K562 (cell line): Measurements from ENCODE around the gene TNRC6B. TPM values are rescaled to one million over a fixed set of nuclear protein-coding genes. Genes with fewer than 3 reads are reported as not detected.

Experiments used
- ATAC-seq: fragments of 200-7000 bp; cut with Tn5 transposase; 3 replicates; pipeline ENCODE4 v1.9.1; 2020; ENCODE audit warnings: moderate library complexity
- BruUV-seq: library from RNA; stranded (reverse); fragments of 400-500 nt; replicated peaks from 2 replicates; lab custom pipeline; 2021; lab: Mats Ljungman, UMichigan
- CTCF ChIA-PET: fragments of 300-600 bp; formaldehyde crosslinking; extraction: SDS; loops from one replicate; lab custom pipeline; 2021; ENCODE audit warnings: low intra/inter-chr PET ratio; lab: Yijun Ruan, JAX
- POLR2A ChIA-PET: fragments of 300-600, 350-650 bp; sonication (Branson Sonifier 250); formaldehyde crosslinking; extraction: SDS; loops from one replicate; lab custom pipeline; 2021; ENCODE audit warnings: antibody characterized with exemption, inconsistent platforms; lab: Yijun Ruan, JAX
- DNase-seq, 4 experiments: peaks; one replicate each; pipeline versions ENCODE4 v3.0.0 to v3.0.0-alpha.2; 2011 to 2018; ENCODE audit warnings: low spot score in 3 of 4, mixed read lengths in 3 of 4; ENCODE audit errors: extremely low read depth in 1 of 4
- FAIRE-seq: peaks from 2 replicates; lab custom pipeline; 2011; peaks lifted over from hg19 to GRCh38; lab: Jason Lieb, UNC
- H2AFZ ChIP-seq: 2 replicates; pipeline ENCODE4 v1.6.0; 2011; ENCODE audit warnings: low read depth, low read length, control low read depth, inconsistent platforms
- H3K27ac ChIP-seq: fragments of 200-600 bp; 3 replicates; pipeline ENCODE4 v1.8.0; 2011; ENCODE audit warnings: low read depth, mild to moderate bottlenecking, control low read depth, inconsistent platforms, low read length, moderate library complexity, mixed read lengths; ENCODE audit errors: extremely low read depth
- H3K27me3 ChIP-seq, 2 experiments: fragments of 300-600 bp in 1 of 2; 2 replicates in 1 of 2; 3 replicates in 1 of 2; pipeline versions ENCODE4 v1.6.0 to v1.8.0; 2011; ENCODE audit warnings: inconsistent platforms in 2 of 2, low read length in 2 of 2, mild to moderate bottlenecking in 1 of 2, mixed read lengths in 1 of 2, moderate library complexity in 1 of 2; ENCODE audit not compliant: control insufficient read depth in 2 of 2, insufficient read depth in 2 of 2
- H3K36me3 ChIP-seq: fragments of 300-600 bp; 3 replicates; pipeline ENCODE4 v1.8.0; 2011; ENCODE audit warnings: mild to moderate bottlenecking, low read length, inconsistent platforms; ENCODE audit not compliant: control insufficient read depth, insufficient read depth
- H3K4me1 ChIP-seq, 2 experiments: fragments of 200-600 bp in 1 of 2; replicated peaks in 1 of 2; 2 replicates in 1 of 2; 3 replicates in 1 of 2; pipeline versions ENCODE4 v1.5.1 to v1.8.0; 2011; ENCODE audit warnings: inconsistent platforms in 2 of 2, low read length in 2 of 2, mild to moderate bottlenecking in 1 of 2, mixed read lengths in 1 of 2, moderate library complexity in 1 of 2; ENCODE audit not compliant: control insufficient read depth in 2 of 2, insufficient read depth in 2 of 2
- H3K4me2 ChIP-seq: 2 replicates; pipeline ENCODE4 v1.6.1; 2011; ENCODE audit warnings: low read length, control low read depth, inconsistent platforms, mixed read lengths; ENCODE audit not compliant: insufficient read depth
- H3K4me3 ChIP-seq: fragments of 200-600 bp; sonication (generic), shearing (Covaris generic); 2 replicates; pipeline ENCODE4 v1.5.1; 2016; ENCODE audit warnings: control low read depth, inconsistent platforms
- H3K79me2 ChIP-seq: fragments of 200-600 bp; 3 replicates; pipeline ENCODE4 v1.8.0; 2011; ENCODE audit warnings: low read length, inconsistent platforms; ENCODE audit not compliant: control insufficient read depth, insufficient read depth
- H3K9ac ChIP-seq, 2 experiments: 2 replicates each; pipeline versions ENCODE4 v1.6.0 to v1.6.1; 2011; ENCODE audit warnings: low read depth in 2 of 2, low read length in 2 of 2, control low read depth in 1 of 2, inconsistent platforms in 1 of 2, mild to moderate bottlenecking in 1 of 2, mixed read lengths in 1 of 2; ENCODE audit not compliant: insufficient read depth in 1 of 2
- H3K9me1 ChIP-seq: one replicate; pipeline ENCODE4 v1.6.0; 2011; ENCODE audit warnings: inconsistent platforms, mild to moderate bottlenecking, low read length, moderate library complexity; ENCODE audit not compliant: control insufficient read depth, insufficient read depth
- H3K9me3 ChIP-seq: replicated peaks from 2 replicates; pipeline ENCODE4 v1.5.1; 2011; ENCODE audit warnings: low read depth, low read length, inconsistent platforms; ENCODE audit not compliant: control insufficient read depth, insufficient read depth
- H4K20me1 ChIP-seq: replicated peaks from 2 replicates; pipeline ENCODE4 v1.6.1; 2011; ENCODE audit warnings: low read length, inconsistent platforms, mixed read lengths; ENCODE audit not compliant: control insufficient read depth, insufficient read depth
- BHLHE40 ChIP-seq: IDR thresholded peaks from 2 replicates; pipeline ENCODE4 v1.6.1; 2011; ENCODE audit warnings: low read length, improper control_type of control experiment
- CBX8 ChIP-seq: fragments of 200-600 bp; sonication (generic); IDR thresholded peaks from 2 replicates; pipeline ENCODE4 v1.6.1; 2012; ENCODE audit warnings: borderline replicate concordance, mixed run types, low read depth, mild to moderate bottlenecking, moderate library complexity, mixed read lengths, low read length, control low read depth, inconsistent platforms; ENCODE audit not compliant: poor library complexity, severe bottlenecking; ENCODE audit errors: extremely low read depth
- HMG20A ChIP-seq: fragments of 450-650 bp; formaldehyde crosslinking; conservative IDR thresholded peaks from 2 replicates; pipeline ENCODE4 v1.4.0; 2020; ENCODE audit warnings: mild to moderate bottlenecking, mixed read lengths
- HOXB6 ChIP-seq: fragments of 250-450 bp; sonication (Bioruptor Pico); IDR thresholded peaks from 2 replicates; pipeline ENCODE4 v1.5.1; 2022; ENCODE audit warnings: mild to moderate bottlenecking, borderline replicate concordance
- ILK ChIP-seq: fragments of 450-650 bp; IDR thresholded peaks from 2 replicates; pipeline ENCODE4 v1.6.1; 2016; ENCODE audit warnings: missing genetic modification characterization, low read depth, mild to moderate bottlenecking, missing compliant biosample characterization, moderate library complexity, borderline replicate concordance
- MTA1 ChIP-seq: fragments of 450-650 bp; IDR thresholded peaks from 2 replicates; pipeline ENCODE4 v1.6.1; 2017; ENCODE audit warnings: borderline replicate concordance
- NR4A1 ChIP-seq, 2 experiments: fragments of 250-450 bp in 1 of 2; fragments of 450-650 bp in 1 of 2; sonication (Bioruptor Pico) in 1 of 2; IDR thresholded peaks; 2 replicates each; pipeline versions ENCODE4 v1.4.0 to v1.6.1; 2016 to 2020; ENCODE audit warnings: mild to moderate bottlenecking in 2 of 2, missing compliant biosample characterization in 1 of 2, missing genetic modification characterization in 1 of 2, moderate library complexity in 1 of 2
- PRPF4 ChIP-seq: fragments of 200-400 bp; formaldehyde crosslinking; IDR thresholded peaks from one replicate; pipeline ENCODE4 v1.6.1; 2017; ENCODE audit warnings: low read length, low read depth, mild to moderate bottlenecking; ENCODE audit not compliant: insufficient read depth, poor library complexity, severe bottlenecking
- WGBS: fragments of 100-300 bp; shearing (Covaris generic); methylation state at CpG from one replicate; pipeline ENCODE4 v1.1.6; 2016; ENCODE audit warnings: low coverage, mixed read lengths; ENCODE audit not compliant: insufficient coverage; ENCODE audit errors: missing lambda C conversion rate; 5-methylcytosine and 5-hydroxymethylcytosine counted together
- in situ Hi-C: fragments of 300-500 bp; cut with MboI; formaldehyde crosslinking; loops from 4 replicates; pipeline ENCODE4 v1.15.0; 2018; ENCODE audit warnings: inconsistent platforms, mixed read lengths
- intact Hi-C: fragments of 100-400 bp; cut with micrococcal nuclease; formaldehyde crosslinking; loops from 2 replicates; pipeline ENCODE4 v1.14.2; 2022
- polyA plus RNA-seq, 8 experiments: library from polyadenylated mRNA; depleted of rRNA in 4 of 8; stranded (reverse) in 5 of 8; unstranded in 3 of 8; fragments of >200 nt; fragmentation: Nextera tagmentation in 2 of 8; fragmentation: Illumina TruSeq in 1 of 8; extraction: Ambion mirVana in 2 of 8; extraction: Trizol in 1 of 8; gene quantifications; 2 replicates each; pipeline versions ENCODE4 v1.2.1 to v1.2.3, GENCODE V29; 2011 to 2014; ENCODE audit warnings: inconsistent platforms in 1 of 8, missing spikeins in 1 of 8
- total RNA-seq, 7 experiments: library from RNA; depleted of rRNA in 6 of 7; stranded (reverse); fragments of >200 nt in 6 of 7; fragmentation: Illumina TruSeq in 2 of 7; extraction: Trizol in 2 of 7; gene quantifications; 2 replicates each; pipeline versions ENCODE4 v1.2.1 to v1.2.3, GENCODE V29; 2011 to 2021; ENCODE audit warnings: low replicate concordance in 1 of 7
- TF ChIP-seq, protein P1 (sequence below), 2 experiments: fragments of 450-650 bp; IDR thresholded peaks; 2 replicates each; pipeline ENCODE4 v1.6.1; 2018; ENCODE audit warnings: mild to moderate bottlenecking in 2 of 2, low read depth in 1 of 2; ENCODE audit not compliant: partially characterized antibody in 2 of 2

Gene TNRC6B
- total and polyA plus RNA-seq, 9 of the 15 experiments (the other 6 are each of a cell fraction or from before 2014, with no cell fraction given) = 0.96 to 18.8 (median 10.8) TPM

DNA sequence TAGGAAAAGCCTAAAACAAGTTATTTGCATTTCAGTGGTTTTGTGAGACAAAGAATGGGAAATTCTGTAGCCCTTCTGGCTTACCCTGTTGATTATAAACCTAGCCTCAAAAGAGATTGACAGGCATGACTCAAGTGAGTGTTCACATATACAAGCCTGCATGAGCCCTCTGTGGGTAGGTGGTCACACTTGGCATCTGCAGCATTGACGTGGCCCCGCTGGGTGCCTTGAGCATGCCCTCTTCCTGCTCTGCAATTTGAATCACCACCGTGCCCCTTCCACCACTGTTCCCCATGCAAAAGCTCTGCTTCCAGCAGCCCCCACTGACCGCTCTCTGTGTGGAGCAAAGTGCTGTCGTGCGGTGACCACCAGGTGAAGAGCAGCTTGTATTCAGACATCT, 147.6 kb downstream of the TNRC6B start:
- H4K20me1 ChIP-seq = peaks cover 5% of the 10 kb centered on the region; the same call in 1 of the 2 replicates
- H3K27me3 ChIP-seq = no peaks in the 10 kb centered on the region
- no peak for TF ChIP-seq CBX8
- no peak for TF ChIP-seq MTA1
- FAIRE-seq = no peak
- H3K9me3 ChIP-seq = no peaks in the 10 kb centered on the region
- 97% methylated on average over 6 of the region's 6 CpGs for WGBS
- in situ Hi-C loops = no loop called here
- H3K9ac ChIP-seq = no peak overlapping the region
- H3K9me1 ChIP-seq = no peaks in the 10 kb centered on the region
- H3K27ac ChIP-seq = no peak overlapping the region
- DNase-seq = no peak
- no TSS peak for BruUV-seq
- no peak overlapping the region for H3K4me3 ChIP-seq
- CTCF ChIA-PET = no interaction called here
- no peak overlapping the region for H3K4me2 ChIP-seq
- H3K4me1 ChIP-seq = peaks cover 15 to 33% of the 10 kb centered on the region in 2 experiments; a peak in 4 of 5 replicates
- POLR2A ChIA-PET = no interaction called here
- no peak overlapping the region for H2AFZ ChIP-seq
- no peaks in the 10 kb centered on the region for H3K79me2 ChIP-seq
- intact Hi-C loops = no loop called here
- H3K36me3 ChIP-seq = peaks cover 31% of the 10 kb centered on the region; the same call in 2 of the 3 replicates
- ATAC-seq = no peak

GRCh38 chr22:40326905-40327735, 149.4 kb downstream of the TNRC6B start:
- no peaks in the 10 kb centered on the region for H3K79me2 ChIP-seq
- 77% methylated on average over 10 of the region's 10 CpGs for WGBS
- no peak overlapping the region for H3K4me2 ChIP-seq
- no peak overlapping the region for H3K4me3 ChIP-seq
- no peaks in the 10 kb centered on the region for H3K9me3 ChIP-seq
- H3K4me1 ChIP-seq = peaks cover 10 to 26% of the 10 kb centered on the region in 2 experiments; a peak in 4 of 5 replicates
- H4K20me1 ChIP-seq = peaks cover 5% of the 10 kb centered on the region
- intact Hi-C loops = no loop called here
- H3K9ac ChIP-seq = no peak overlapping the region
- no peak for FAIRE-seq
- no peak for DNase-seq
- peaks cover 15% of the 10 kb centered on the region for H3K36me3 ChIP-seq
- H3K9me1 ChIP-seq = no peaks in the 10 kb centered on the region
- no peak overlapping the region for H2AFZ ChIP-seq
- H3K27ac ChIP-seq = no peak overlapping the region
- ChIA-PET CTCF (no interaction called here), POLR2A (interaction anchor here (0.6 to 1.0 kb wide), 3 partner anchors 8 to 12 kb away, joined by 3 to 4 read pairs (median 3); no protein-coding TSS in a partner anchor)
- H3K27me3 ChIP-seq = no peaks in the 10 kb centered on the region
- in situ Hi-C loops = no loop called here
- no TSS peak for BruUV-seq
- no peak for ATAC-seq
- TF ChIP-seq, protein P1, sequence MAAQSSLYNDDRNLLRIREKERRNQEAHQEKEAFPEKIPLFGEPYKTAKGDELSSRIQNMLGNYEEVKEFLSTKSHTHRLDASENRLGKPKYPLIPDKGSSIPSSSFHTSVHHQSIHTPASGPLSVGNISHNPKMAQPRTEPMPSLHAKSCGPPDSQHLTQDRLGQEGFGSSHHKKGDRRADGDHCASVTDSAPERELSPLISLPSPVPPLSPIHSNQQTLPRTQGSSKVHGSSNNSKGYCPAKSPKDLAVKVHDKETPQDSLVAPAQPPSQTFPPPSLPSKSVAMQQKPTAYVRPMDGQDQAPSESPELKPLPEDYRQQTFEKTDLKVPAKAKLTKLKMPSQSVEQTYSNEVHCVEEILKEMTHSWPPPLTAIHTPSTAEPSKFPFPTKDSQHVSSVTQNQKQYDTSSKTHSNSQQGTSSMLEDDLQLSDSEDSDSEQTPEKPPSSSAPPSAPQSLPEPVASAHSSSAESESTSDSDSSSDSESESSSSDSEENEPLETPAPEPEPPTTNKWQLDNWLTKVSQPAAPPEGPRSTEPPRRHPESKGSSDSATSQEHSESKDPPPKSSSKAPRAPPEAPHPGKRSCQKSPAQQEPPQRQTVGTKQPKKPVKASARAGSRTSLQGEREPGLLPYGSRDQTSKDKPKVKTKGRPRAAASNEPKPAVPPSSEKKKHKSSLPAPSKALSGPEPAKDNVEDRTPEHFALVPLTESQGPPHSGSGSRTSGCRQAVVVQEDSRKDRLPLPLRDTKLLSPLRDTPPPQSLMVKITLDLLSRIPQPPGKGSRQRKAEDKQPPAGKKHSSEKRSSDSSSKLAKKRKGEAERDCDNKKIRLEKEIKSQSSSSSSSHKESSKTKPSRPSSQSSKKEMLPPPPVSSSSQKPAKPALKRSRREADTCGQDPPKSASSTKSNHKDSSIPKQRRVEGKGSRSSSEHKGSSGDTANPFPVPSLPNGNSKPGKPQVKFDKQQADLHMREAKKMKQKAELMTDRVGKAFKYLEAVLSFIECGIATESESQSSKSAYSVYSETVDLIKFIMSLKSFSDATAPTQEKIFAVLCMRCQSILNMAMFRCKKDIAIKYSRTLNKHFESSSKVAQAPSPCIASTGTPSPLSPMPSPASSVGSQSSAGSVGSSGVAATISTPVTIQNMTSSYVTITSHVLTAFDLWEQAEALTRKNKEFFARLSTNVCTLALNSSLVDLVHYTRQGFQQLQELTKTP (IDR thresholded peaks at IDR 0.05; ENCODE audit: low read depth in 1 of 2, partially characterized antibody in 2 of 2) = no peak
- no peak for TF ChIP-seq PRPF4
- no peak for TF ChIP-seq HMG20A (CRISPR knock-in tag)
- TF ChIP-seq NR4A1 (CRISPR knock-in tag; IDR thresholded peaks at IDR 0.05) = no peak
- TF ChIP-seq NR4A1 (tag; IDR thresholded peaks at IDR 0.05) = no peak
- TF ChIP-seq ILK (tag) = no peak
- TF ChIP-seq HOXB6 (CRISPR knock-in tag) = no peak
- TF ChIP-seq BHLHE40 = no peak
